GM18508 (cell line): Measurements from ENCODE around the gene CYP2F1.
"Not testable (repeated sequence)": the region's sequence is repeated elsewhere in the genome, so short reads cannot be mapped to it uniquely, and the experiment has no call there.

ENCODE experiments used
- ATAC-seq: cut with Tn5 transposase; IDR thresholded peaks from one replicate; pipeline ENCODE4 v1.9.1; 2021; ENCODE audit warnings: moderate number of reproducible peaks; ENCODE audit not compliant: insufficient read depth, unreplicated experiment

CYP2F1 gene

GRCh38 chr19:41126765-41127203 is 12.6 kb downstream of the CYP2F1 start:
- not testable (repeated sequence) for ATAC-seq

DNA sequence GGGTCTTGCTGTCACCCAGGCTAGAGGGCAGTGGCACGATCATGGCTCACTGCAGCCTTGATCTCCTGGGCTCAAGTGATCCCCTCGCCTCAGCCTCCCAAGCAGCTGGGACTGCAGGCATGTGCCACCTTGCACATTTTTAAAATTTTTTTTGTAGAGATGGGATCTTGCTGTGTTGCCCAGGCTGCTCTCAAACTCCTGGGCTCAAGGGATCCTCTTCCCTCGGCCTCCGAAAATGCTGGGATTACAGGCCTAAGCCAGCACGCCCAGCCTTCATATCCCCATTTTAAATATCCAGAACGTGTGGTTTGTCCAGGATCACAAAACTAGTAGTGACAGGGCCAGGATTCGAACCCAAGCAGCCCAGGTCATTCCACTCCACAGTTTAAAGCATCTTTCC is 13.1 kb downstream of the CYP2F1 start:
- not testable (repeated sequence) for ATAC-seq

DNA sequence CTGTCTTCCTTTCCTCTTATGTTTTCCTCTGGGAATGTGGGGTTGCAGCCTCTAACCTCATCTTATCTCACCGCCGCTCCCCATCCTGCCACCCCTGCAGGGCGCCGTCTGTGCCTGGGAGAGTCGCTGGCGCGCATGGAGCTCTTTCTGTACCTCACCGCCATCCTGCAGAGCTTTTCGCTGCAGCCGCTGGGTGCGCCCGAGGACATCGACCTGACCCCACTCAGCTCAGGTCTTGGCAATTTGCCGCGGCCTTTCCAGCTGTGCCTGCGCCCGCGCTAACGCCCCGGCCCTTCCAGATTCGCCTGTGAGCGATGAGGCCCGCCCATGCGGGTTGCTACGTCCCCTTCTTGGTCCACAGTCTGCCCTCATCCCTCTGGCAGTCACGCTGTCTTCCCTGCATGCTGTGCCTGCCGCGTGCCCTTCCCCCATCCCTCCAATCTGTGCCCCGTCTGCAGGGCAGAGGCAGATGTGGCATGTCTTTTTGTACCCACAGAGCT is 13.6 kb downstream of the CYP2F1 start:
- not testable (repeated sequence) for ATAC-seq

GRCh38 chr19:41128692-41129091 is 14.5 kb downstream of the CYP2F1 start:
- no peak for ATAC-seq

- ATAC-seq, result no peak
These were observed 17.0 kb downstream of the CYP2F1 start for GRCh38 chr19:41131186-41131585.

- ATAC-seq, result no peak
These were observed 19.0 kb downstream of the CYP2F1 start for GRCh38 chr19:41133260-41133659.

GRCh38 chr19:41134616-41135015 is 20.4 kb downstream of the CYP2F1 start:
- no peak for ATAC-seq

- ATAC-seq, result not testable (repeated sequence)
These were observed 21.5 kb downstream of the CYP2F1 start for GRCh38 chr19:41135390-41136384.

GRCh38 chr19:41136636-41137455 is 22.6 kb downstream of the CYP2F1 start:
- no peak for ATAC-seq

DNA sequence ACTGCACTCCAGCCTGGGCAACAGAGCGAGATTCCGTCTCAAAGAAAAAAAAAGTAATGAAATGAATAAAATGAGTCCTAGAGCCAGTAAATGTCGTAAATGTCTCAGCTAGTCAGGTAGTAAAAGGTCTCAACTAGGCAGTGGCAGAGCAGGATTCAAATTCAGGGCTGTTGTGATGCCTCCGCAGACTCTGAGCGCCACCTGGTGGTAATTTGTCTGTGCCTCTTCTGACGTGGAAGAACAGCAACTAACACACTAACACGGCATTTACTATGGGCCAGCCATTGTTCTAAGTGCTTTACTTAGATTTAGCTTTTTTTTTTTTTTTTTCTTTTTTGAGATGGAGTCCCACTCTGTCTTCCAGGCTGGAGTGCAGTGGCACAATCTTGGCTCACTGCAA is 30.2 kb downstream of the CYP2F1 start:
- no peak for ATAC-seq

DNA sequence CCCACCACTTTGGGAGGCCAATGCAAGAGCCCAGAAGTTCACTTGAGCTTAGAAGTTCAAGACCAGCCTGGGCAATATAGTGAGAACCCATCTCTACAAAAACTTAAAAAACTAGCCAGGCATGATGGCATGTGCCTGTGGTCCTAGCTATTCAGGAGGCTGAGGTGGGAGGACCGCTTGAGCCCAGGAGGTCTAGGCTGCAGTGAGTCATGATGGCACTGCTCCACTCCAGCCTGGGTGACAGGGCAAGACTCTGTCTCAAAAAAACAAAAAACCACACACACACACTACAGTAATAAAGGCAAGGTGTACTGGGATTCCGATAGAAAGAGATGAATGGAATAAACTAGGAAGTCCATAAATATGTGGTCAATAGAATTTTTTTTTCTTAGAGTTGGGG is 35.6 kb downstream of the CYP2F1 start:
- no peak for ATAC-seq

DNA sequence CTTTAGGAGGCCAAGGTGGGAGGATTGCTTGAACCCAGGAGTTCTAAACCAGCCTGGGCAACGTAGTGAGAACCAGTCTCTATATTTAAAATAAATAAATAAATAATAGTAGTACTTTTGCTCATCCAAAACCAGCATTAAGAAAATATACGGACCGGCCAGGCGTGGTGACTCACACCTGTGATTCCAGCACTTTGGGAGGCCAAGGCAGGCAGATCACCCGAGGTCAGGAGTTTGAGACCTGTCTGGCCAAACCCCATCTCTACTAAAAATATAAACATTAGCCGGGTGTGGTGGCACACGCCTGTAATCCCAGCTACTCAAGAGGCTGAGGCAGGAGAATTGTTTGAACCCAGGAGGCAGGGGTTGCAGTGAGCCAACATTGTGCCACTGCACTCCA is 36.8 kb downstream of the CYP2F1 start:
- not testable (repeated sequence) for ATAC-seq

DNA sequence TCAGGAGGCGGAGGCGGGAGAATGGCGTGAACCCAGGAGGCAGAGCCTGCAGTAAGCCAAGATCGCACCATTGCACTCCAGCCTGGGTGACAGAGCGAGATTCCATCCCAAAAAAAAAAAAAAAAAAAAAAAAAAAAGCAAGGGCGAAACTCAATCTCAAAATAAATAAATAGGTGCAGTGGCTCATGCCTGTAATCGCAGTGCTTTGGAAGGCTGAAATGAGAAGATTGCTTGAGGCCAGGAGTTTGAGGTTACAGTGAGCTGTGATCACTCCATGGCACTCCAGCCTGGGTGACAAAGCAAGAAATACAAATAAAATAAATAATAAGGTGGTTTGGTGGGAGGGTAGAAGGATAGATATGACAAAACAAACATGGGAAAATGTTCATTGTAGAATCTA is 39.8 kb downstream of the CYP2F1 start:
- no peak for ATAC-seq

DNA sequence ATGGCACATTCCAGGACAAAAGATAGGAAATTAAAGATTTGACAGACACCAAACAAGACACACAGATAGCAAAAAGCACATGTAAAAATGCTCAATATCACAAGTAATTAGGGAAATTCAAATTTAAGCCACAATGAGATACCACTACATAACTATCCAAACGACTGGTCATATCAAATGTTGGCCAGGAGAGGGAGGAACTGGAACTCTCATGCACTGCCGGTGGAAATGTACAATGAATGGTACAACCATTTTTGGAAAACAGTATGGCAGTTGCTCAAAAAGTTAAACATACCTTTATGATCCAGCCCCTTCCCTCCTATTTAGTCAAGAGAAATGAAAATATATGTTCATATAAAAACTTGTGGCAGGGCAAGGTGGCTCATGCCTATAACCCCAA is 42.0 kb downstream of the CYP2F1 start:
- ATAC-seq, result no peak

DNA sequence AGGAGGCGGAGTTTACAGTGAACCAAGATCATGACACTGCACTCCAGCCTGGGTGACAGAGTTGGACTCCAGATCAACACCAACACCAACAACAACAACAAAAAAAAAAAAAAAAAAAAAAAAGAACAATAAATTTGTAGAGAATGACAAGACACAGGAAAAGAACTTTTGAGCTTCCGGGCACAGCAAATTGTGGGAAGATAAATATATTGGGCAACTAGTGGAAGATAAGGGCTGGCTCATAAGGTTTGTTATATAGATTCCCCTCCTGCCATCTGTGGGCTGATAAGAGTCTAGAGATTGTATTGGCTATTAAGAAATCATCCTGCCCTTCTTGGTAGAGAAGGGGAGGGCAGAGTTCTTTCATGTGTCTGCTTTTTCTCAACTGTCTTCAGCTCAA is 45.6 kb downstream of the CYP2F1 start:
- no peak for ATAC-seq

DNA sequence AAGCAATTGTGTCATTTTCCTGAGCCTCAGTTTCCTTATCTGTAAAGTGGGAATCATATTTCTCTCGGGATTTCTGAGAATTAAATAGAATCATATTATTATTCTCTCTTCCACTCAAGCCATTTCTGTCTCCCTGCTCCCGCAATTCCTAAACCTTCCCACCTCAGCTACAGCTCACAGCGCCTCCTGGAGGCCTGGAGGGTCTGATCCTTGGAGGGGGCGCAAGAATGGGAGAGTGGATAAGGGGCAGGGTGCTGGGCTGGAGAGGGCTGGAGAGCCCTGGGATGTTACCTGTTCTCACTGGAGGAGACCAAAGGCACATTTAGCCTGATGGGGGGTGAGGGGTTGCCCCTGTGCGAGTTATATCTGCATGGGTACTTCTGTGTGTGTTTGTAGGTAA is 47.7 kb downstream of the CYP2F1 start:
- ATAC-seq, result no peak

DNA sequence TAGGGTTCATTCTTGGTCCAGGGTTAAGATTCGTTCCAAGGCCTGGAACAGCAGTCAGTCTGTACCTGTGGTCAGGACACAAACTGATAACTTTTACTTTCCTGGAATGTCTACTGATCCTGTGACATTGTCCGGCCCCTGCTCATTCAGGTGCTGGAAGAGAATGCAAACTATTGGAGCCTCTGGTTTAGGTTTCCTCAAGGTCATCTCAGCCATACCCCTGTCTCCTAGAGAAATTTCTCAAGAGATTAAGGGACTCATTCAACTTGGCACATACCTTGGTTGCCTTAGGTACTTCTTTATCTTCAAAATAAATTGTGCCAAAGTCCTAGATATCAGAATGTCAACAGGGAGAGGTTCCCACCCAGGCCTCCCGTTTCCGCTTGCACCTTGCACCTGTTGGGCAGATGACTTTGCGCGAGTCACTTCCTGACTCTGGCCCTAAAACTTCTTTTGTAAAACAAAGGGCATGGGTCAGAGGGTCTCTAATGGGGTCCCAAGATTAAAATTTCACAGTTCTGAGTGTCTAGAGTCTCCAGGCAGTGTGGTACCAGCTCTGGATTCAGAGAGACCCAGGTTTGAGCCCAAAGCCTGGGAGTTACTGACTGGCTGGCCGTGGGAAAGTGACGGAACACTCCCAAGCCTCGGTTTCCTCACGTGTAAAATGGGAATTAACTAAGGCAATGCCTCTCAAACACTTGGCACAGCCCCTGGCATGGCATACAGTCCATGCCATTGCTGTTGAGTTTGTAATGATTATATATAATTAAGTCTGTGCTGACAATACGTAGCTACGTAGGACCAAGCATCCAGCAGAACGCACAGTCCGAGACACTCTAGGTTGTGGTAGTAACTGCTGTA is 52.9 kb downstream of the CYP2F1 start:
- ATAC-seq, result no peak

- no peak for ATAC-seq
These were observed 58.3 kb downstream of the CYP2F1 start for GRCh38 chr19:41172297-41173164.

DNA sequence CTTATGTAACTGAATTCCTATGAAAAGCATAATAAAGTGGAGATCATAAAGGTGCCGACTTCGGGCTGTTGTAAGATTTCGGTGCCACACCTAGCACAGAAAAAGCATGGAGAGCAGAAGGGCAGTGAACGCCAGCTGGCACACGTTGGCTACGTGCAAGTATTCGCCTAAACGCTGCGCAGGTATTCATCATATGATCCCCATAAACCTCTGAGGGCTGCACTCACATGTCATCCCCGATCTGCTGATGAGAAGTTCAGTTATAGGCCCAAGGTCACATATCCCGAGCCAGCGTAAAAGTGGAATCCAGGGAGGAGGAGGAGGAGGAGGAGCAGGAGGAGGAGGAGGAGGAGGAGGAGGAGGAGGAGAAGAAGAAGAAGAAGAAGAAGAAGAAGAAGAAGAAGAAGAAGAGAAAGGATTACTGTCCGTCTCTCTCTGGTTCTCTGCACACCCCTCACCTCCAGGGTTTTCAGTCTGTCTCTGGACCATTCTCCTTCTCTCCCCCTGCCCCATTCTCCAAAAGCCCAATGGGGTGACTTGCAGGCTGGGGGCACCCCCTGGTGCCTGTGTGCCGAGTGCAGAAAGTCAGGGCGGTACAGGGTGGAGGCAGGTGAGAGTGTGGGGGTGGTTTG is 60.2 kb downstream of the CYP2F1 start:
- ATAC-seq, result no peak
